Measurements from ENCODE around the gene FAM81A. TPM values are rescaled to one million over a fixed set of nuclear protein-coding genes. Genes with fewer than 3 reads are reported as not detected.

The FAM81A gene
- total and polyA plus RNA-seq, 4 donors = under 0.01 to 0.13 (median 0.07) TPM

GRCh38 chr15:59396679-59397078 is 41.3 kb upstream of the FAM81A start:
- no peak overlapping the region for H3K4me3 ChIP-seq (ENCODE audit: low read depth in 1 of 3, low read length in 3 of 3)
- H3K9ac ChIP-seq (ENCODE audit: low read depth in 1 of 2, low read length in 2 of 2) = no peak overlapping the region
- WGBS = 50% methylated on average over 3 of the region's 3 CpGs
- H3K27ac ChIP-seq (ENCODE audit: low read depth in 1 of 2, low read length in 2 of 2) = no peak overlapping the region
- H3K36me3 ChIP-seq (ENCODE audit: control insufficient read depth in 4 of 4, insufficient read depth in 3 of 4, low read depth in 1 of 4, low read length in 3 of 4) = no peaks in the 10 kb centered on the region
- H3K4me1 ChIP-seq (ENCODE audit: control insufficient read depth in 4 of 4, insufficient read depth in 4 of 4, low read length in 3 of 4) = peaks cover 0 to 4% (median 2%) of the 10 kb centered on the region in 4 donors
- no peaks in the 10 kb centered on the region for H3K9me3 ChIP-seq (ENCODE audit: control insufficient read depth in 4 of 4, low read length in 3 of 4)
- no peak for DNase-seq (ENCODE audit: low spot score)
- TF ChIP-seq REST (IDR thresholded peaks at IDR 0.05) = no peak
- no peak for TF ChIP-seq MAX (IDR thresholded peaks at IDR 0.05)
- no peak for TF ChIP-seq FOXA2 (IDR thresholded peaks at IDR 0.05)
- no peak for TF ChIP-seq ATF3 (IDR thresholded peaks at IDR 0.05)
- no peaks in the 10 kb centered on the region for H3K27me3 ChIP-seq (ENCODE audit: control insufficient read depth in 4 of 4, insufficient read depth in 4 of 4, low read length in 3 of 4)

GRCh38 chr15:59398220-59398619 is 39.8 kb upstream of the FAM81A start:
- WGBS = 85% methylated on average over 1 of the region's 1 CpG

More at GRCh38 chr15:59398220-59398619, 39.8 kb upstream of the FAM81A start:
- Histone ChIP-seq H3K4me3 (ENCODE audit: low read depth in 1 of 3, low read length in 3 of 3) (no peak overlapping the region), H3K9me3 (ENCODE audit: control insufficient read depth in 4 of 4, low read length in 3 of 4) (no peaks in the 10 kb centered on the region), H3K9ac (ENCODE audit: low read depth in 1 of 2, low read length in 2 of 2) (no peak overlapping the region), H3K4me1 (ENCODE audit: control insufficient read depth in 4 of 4, insufficient read depth in 4 of 4, low read length in 3 of 4) (peaks cover 0 to 4% (median 3%) of the 10 kb centered on the region in 4 donors), H3K27ac (ENCODE audit: low read depth in 1 of 2, low read length in 2 of 2) (no peak overlapping the region), H3K36me3 (ENCODE audit: control insufficient read depth in 4 of 4, insufficient read depth in 3 of 4, low read depth in 1 of 4, low read length in 3 of 4) (no peaks in the 10 kb centered on the region), H3K27me3 (ENCODE audit: control insufficient read depth in 4 of 4, insufficient read depth in 4 of 4, low read length in 3 of 4) (no peaks in the 10 kb centered on the region)
- TF ChIP-seq SP1 (IDR thresholded peaks at IDR 0.05) (no peak), RXRA (IDR thresholded peaks at IDR 0.05) (no peak), NR2F2 (IDR thresholded peaks at IDR 0.05) (no peak), REST (IDR thresholded peaks at IDR 0.05) (no peak), HNF4A (conservative IDR thresholded peaks at IDR 0.05) (no peak), HNF4G (IDR thresholded peaks at IDR 0.05) (no peak), TAF1 (conservative IDR thresholded peaks at IDR 0.05) (no peak), ZBTB33 (IDR thresholded peaks at IDR 0.05) (no peak), GABPA (IDR thresholded peaks at IDR 0.05 in 1 of 2, conservative IDR thresholded peaks at IDR 0.05 in 1 of 2) (no peak), ATF3 (IDR thresholded peaks at IDR 0.05) (no peak), JUND (IDR thresholded peaks at IDR 0.05) (no peak), MAX (IDR thresholded peaks at IDR 0.05) (no peak), YY1 (IDR thresholded peaks at IDR 0.05) (no peak), RAD21 (IDR thresholded peaks at IDR 0.05) (no peak), CTCF (IDR thresholded peaks at IDR 0.05; ENCODE audit: low read depth, low read length, missing input control) (no peak), FOXA2 (IDR thresholded peaks at IDR 0.05) (no peak), FOXA1 (IDR thresholded peaks at IDR 0.05) (no peak)
- DNase-seq (ENCODE audit: low spot score) = no peak

All from liver (tissue), 9 donors.